Measurements from ENCODE around the gene SIK2.

Gene SIK2

GRCh38 chr11:111756097-111756496 is 153.8 kb downstream of the SIK2 start:
- no peak for TF ChIP-seq POLR2AphosphoS5 (IDR thresholded peaks at IDR 0.05; ENCODE audit: low read depth, low read length)
- no peak for TF ChIP-seq SIN3A (IDR thresholded peaks at IDR 0.05; ENCODE audit: borderline replicate concordance, insufficient read depth, low read length)
- no peak for TF ChIP-seq FOXP2 (optimal IDR thresholded peaks at IDR 0.05; ENCODE audit: borderline replicate concordance, extremely low read depth, extremely low read length, insufficient read depth)
- TF ChIP-seq TAF1 (IDR thresholded peaks at IDR 0.05; ENCODE audit: borderline replicate concordance, insufficient read depth, low read length): no peak
- TF ChIP-seq REST (IDR thresholded peaks at IDR 0.05; ENCODE audit: insufficient read depth in 1 of 2, low read depth in 2 of 2, low read length in 2 of 2): no peak

- TF ChIP-seq REST (IDR thresholded peaks at IDR 0.05; ENCODE audit: insufficient read depth in 1 of 2, low read depth in 2 of 2, low read length in 2 of 2) (no peak), FOXP2 (optimal IDR thresholded peaks at IDR 0.05; ENCODE audit: borderline replicate concordance, extremely low read depth, extremely low read length, insufficient read depth) (no peak), SIN3A (IDR thresholded peaks at IDR 0.05; ENCODE audit: borderline replicate concordance, insufficient read depth, low read length) (no peak), TAF1 (IDR thresholded peaks at IDR 0.05; ENCODE audit: borderline replicate concordance, insufficient read depth, low read length) (no peak), POLR2AphosphoS5 (IDR thresholded peaks at IDR 0.05; ENCODE audit: low read depth, low read length) (no peak)
Observed at GRCh38 chr11:111759376-111759775, 157.1 kb downstream of the SIK2 start.

GRCh38 chr11:111759778-111760407 is 157.6 kb downstream of the SIK2 start:
- TF ChIP-seq TAF1 (IDR thresholded peaks at IDR 0.05; ENCODE audit: borderline replicate concordance, insufficient read depth, low read length) (no peak), REST (IDR thresholded peaks at IDR 0.05; ENCODE audit: insufficient read depth in 1 of 2, low read depth in 2 of 2, low read length in 2 of 2) (no peak), POLR2AphosphoS5 (IDR thresholded peaks at IDR 0.05; ENCODE audit: low read depth, low read length) (no peak), SIN3A (IDR thresholded peaks at IDR 0.05; ENCODE audit: borderline replicate concordance, insufficient read depth, low read length) (no peak), FOXP2 (optimal IDR thresholded peaks at IDR 0.05; ENCODE audit: borderline replicate concordance, extremely low read depth, extremely low read length, insufficient read depth) (no peak)

- TF ChIP-seq SIN3A (IDR thresholded peaks at IDR 0.05; ENCODE audit: borderline replicate concordance, insufficient read depth, low read length) (no peak), REST (IDR thresholded peaks at IDR 0.05; ENCODE audit: insufficient read depth in 1 of 2, low read depth in 2 of 2, low read length in 2 of 2) (no peak), POLR2AphosphoS5 (IDR thresholded peaks at IDR 0.05; ENCODE audit: low read depth, low read length) (no peak), TAF1 (IDR thresholded peaks at IDR 0.05; ENCODE audit: borderline replicate concordance, insufficient read depth, low read length) (no peak)
Observed at GRCh38 chr11:111761036-111761435, 158.8 kb downstream of the SIK2 start.

GRCh38 chr11:111762526-111762925 is 160.3 kb downstream of the SIK2 start:
- TF ChIP-seq POLR2AphosphoS5 (IDR thresholded peaks at IDR 0.05; ENCODE audit: low read depth, low read length): no peak
- TF ChIP-seq TAF1 (IDR thresholded peaks at IDR 0.05; ENCODE audit: borderline replicate concordance, insufficient read depth, low read length): no peak
- TF ChIP-seq SIN3A (IDR thresholded peaks at IDR 0.05; ENCODE audit: borderline replicate concordance, insufficient read depth, low read length): no peak
- no peak for TF ChIP-seq FOXP2 (optimal IDR thresholded peaks at IDR 0.05; ENCODE audit: borderline replicate concordance, extremely low read depth, extremely low read length, insufficient read depth)
- no peak for TF ChIP-seq REST (IDR thresholded peaks at IDR 0.05; ENCODE audit: insufficient read depth in 1 of 2, low read depth in 2 of 2, low read length in 2 of 2)

Data from PFSK-1 (cell line).